Loucy (cell line): ENCODE results near the gene TSSC4.

ENCODE experiments used
- H2AFZ ChIP-seq: fragments of 200-600 bp; sonication (generic); 2 replicates; pipeline ENCODE4 v1.6.0; 2016; ENCODE audit warnings: antibody characterized with exemption, mild to moderate bottlenecking, low read length, moderate library complexity
- H3F3A ChIP-seq: fragments of 200-600 bp; 2 replicates; pipeline ENCODE4 v1.6.0; 2016; ENCODE audit warnings: antibody characterized with exemption, low read depth, mild to moderate bottlenecking
- H3K27me3 ChIP-seq: fragments of 200-600 bp; sonication (generic); 2 replicates; pipeline ENCODE4 v1.6.1; 2014; ENCODE audit warnings: low read length, mild to moderate bottlenecking; ENCODE audit not compliant: insufficient read depth, poor library complexity, severe bottlenecking
- H3K36me3 ChIP-seq: fragments of 200-600 bp; sonication (generic); 2 replicates; pipeline ENCODE4 v1.6.1; 2016; ENCODE audit warnings: low read length; ENCODE audit not compliant: insufficient read depth
- H3K4me1 ChIP-seq: fragments of 200-600 bp; sonication (generic); 2 replicates; pipeline ENCODE4 v1.5.1; 2014; ENCODE audit warnings: low read length, mild to moderate bottlenecking; ENCODE audit not compliant: insufficient read depth, poor library complexity, severe bottlenecking
- H3K4me2 ChIP-seq: fragments of 200-600 bp; sonication (generic); 2 replicates; pipeline ENCODE4 v1.6.0; 2014; ENCODE audit warnings: antibody characterized with exemption, low read length, low read depth, mild to moderate bottlenecking; ENCODE audit not compliant: poor library complexity, severe bottlenecking
- H3K4me3 ChIP-seq: fragments of 200-600 bp; sonication (generic); 2 replicates; pipeline ENCODE4 v1.5.1; 2014; ENCODE audit warnings: low read length, mild to moderate bottlenecking, mixed read lengths; ENCODE audit not compliant: poor library complexity, severe bottlenecking
- H3K79me2 ChIP-seq: fragments of 200-600 bp; sonication (generic); 2 replicates; pipeline ENCODE4 v1.6.1; 2014; ENCODE audit warnings: low read length; ENCODE audit not compliant: insufficient read depth
- H3K9ac ChIP-seq: fragments of 200-600 bp; sonication (generic); 2 replicates; pipeline ENCODE4 v1.6.0; 2014; ENCODE audit warnings: mild to moderate bottlenecking, low read depth, low read length, moderate library complexity; ENCODE audit not compliant: poor library complexity, severe bottlenecking
- H3K9me2 ChIP-seq: fragments of 200-600 bp; sonication (generic); replicated peaks from 2 replicates; pipeline ENCODE4 v1.6.1; 2016; ENCODE audit warnings: low read depth, low read length, mixed read lengths
- H3K9me3 ChIP-seq: fragments of 200-600 bp; sonication (generic); 2 replicates; pipeline ENCODE4 v1.6.1; 2014; ENCODE audit warnings: mild to moderate bottlenecking, antibody characterized with exemption, low read length, low read depth; ENCODE audit not compliant: insufficient read depth
- H4K20me1 ChIP-seq: fragments of 200-600 bp; sonication (generic); 2 replicates; pipeline ENCODE4 v1.6.0; 2014; ENCODE audit warnings: antibody characterized with exemption, low read length, mild to moderate bottlenecking; ENCODE audit not compliant: insufficient read depth, poor library complexity, severe bottlenecking
- CTCF ChIP-seq: fragments of 200-600 bp; sonication (generic); conservative IDR thresholded peaks from 2 replicates; pipeline ENCODE4 v1.5.1; 2014; ENCODE audit warnings: mild to moderate bottlenecking, antibody characterized with exemption, low read length
- EZH2phosphoT487 ChIP-seq: fragments of 200-600 bp; IDR thresholded peaks from 2 replicates; pipeline ENCODE4 v1.6.1; 2018; ENCODE audit warnings: antibody characterized with exemption, mild to moderate bottlenecking, moderate library complexity, borderline replicate concordance

TSSC4 gene

GRCh38 chr11:2451916-2452315 lies 51.4 kb downstream of the TSSC4 start:
- Histone ChIP-seq H3K9me3 (no peaks in the 10 kb centered on the region), H3K27me3 (no peaks in the 10 kb centered on the region), H3K4me2 (no peak overlapping the region), H2AFZ (no peak overlapping the region), H3K4me3 (no peak overlapping the region), H3K36me3 (no peaks in the 10 kb centered on the region), H3K79me2 (no peaks in the 10 kb centered on the region), H3K9ac (no peak overlapping the region), H3K4me1 (no peaks in the 10 kb centered on the region), H3K9me2 (no peaks in the 10 kb centered on the region), H3F3A (no peaks in the 10 kb centered on the region), H4K20me1 (no peaks in the 10 kb centered on the region)
- TF ChIP-seq EZH2phosphoT487, result no peak
- TF ChIP-seq CTCF, result no peak

GRCh38 chr11:2452321-2453012 lies 51.9 kb downstream of the TSSC4 start:
- Histone ChIP-seq H4K20me1 (no peaks in the 10 kb centered on the region), H3K27me3 (no peaks in the 10 kb centered on the region)

GRCh38 chr11:2453436-2453835 lies 52.9 kb downstream of the TSSC4 start:
- no peak overlapping the region for H3K4me2 ChIP-seq
- TF ChIP-seq EZH2phosphoT487, result no peak
- no peak for TF ChIP-seq CTCF
- no peak overlapping the region for H3K4me3 ChIP-seq
- no peak overlapping the region for H3K9ac ChIP-seq
- H3F3A ChIP-seq, result no peaks in the 10 kb centered on the region
- no peaks in the 10 kb centered on the region for H3K79me2 ChIP-seq
- no peaks in the 10 kb centered on the region for H3K9me2 ChIP-seq
- no peaks in the 10 kb centered on the region for H3K36me3 ChIP-seq
- H3K27me3 ChIP-seq, result no peaks in the 10 kb centered on the region
- H4K20me1 ChIP-seq, result no peaks in the 10 kb centered on the region
- no peak overlapping the region for H2AFZ ChIP-seq
- H3K9me3 ChIP-seq, result no peaks in the 10 kb centered on the region
- no peaks in the 10 kb centered on the region for H3K4me1 ChIP-seq

More at GRCh38 chr11:2452321-2453012, 51.9 kb downstream of the TSSC4 start:
- Histone ChIP-seq H3K4me3 (no peak overlapping the region), H3K4me1 (no peaks in the 10 kb centered on the region), H2AFZ (no peak overlapping the region), H3K4me2 (no peak overlapping the region), H3K9ac (no peak overlapping the region), H3K9me2 (no peaks in the 10 kb centered on the region), H3K36me3 (no peaks in the 10 kb centered on the region), H3F3A (no peaks in the 10 kb centered on the region), H3K9me3 (no peaks in the 10 kb centered on the region), H3K79me2 (no peaks in the 10 kb centered on the region)
- TF ChIP-seq CTCF, result no peak
